ENCODE results near the gene SFMBT2.

Gene SFMBT2

DNA sequence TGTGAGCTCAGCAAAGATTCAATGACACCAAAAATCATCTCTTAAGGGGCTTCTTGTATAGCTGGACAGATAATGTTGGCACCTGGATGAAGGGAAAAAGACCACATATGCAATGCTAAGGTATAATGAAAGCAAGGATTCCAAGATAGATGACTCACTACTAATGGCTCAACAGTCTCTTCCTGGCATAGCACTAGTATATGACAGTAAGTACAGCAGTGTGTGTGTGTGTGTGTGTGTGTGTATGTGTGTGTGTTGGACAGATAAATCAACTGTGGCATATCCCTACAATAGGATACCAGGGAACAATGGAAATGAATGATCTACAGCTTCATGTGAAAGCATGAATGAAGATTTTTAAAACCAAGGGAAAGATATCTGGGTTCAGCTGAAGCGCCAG lies 257.1 kb downstream of the SFMBT2 start:
- H3K9ac ChIP-seq (ENCODE audit: insufficient read length), result no peak overlapping the region
- no peaks in the 10 kb centered on the region for H3K9me3 ChIP-seq (ENCODE audit: low read depth, low read length)
- H3K36me3 ChIP-seq (ENCODE audit: insufficient read depth, low read length), result no peaks in the 10 kb centered on the region
- TF ChIP-seq POLR2AphosphoS5 (IDR thresholded peaks at IDR 0.05; ENCODE audit: borderline replicate concordance, low read depth, low read length), result no peak
- TF ChIP-seq EZH2 (IDR thresholded peaks at IDR 0.05), result no peak
- no peak for TF ChIP-seq FOXP2 (optimal IDR thresholded peaks at IDR 0.05; ENCODE audit: control extremely low read depth, extremely low read length, insufficient read depth)
- no peak for DNase-seq (ENCODE audit: low read depth, low spot score)
- H3K4me3 ChIP-seq, result no peak overlapping the region
- H3K27ac ChIP-seq, result no peak overlapping the region

DNA sequence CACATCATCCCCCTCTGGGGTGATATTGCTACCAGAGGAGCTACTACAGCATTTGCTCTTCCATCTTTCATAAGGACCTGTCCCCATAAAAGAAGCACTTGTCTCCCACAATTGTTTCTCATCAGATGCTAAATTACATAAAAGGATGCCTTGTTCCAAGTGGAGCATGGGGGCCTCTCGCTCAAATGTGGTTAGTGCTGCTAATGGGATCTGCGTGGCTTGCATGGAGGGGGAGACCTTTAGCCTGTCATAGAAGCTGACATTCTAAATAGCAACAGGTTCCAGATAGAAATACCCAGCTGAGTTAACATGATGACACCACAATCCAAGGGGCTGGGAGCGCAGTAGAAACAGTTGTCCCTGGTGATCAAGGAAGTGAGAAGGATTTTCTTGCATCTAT lies 257.9 kb downstream of the SFMBT2 start:
- TF ChIP-seq FOXP2 (optimal IDR thresholded peaks at IDR 0.05; ENCODE audit: control extremely low read depth, extremely low read length, insufficient read depth), result no peak
- no peak for TF ChIP-seq EZH2 (IDR thresholded peaks at IDR 0.05)
- TF ChIP-seq POLR2AphosphoS5 (IDR thresholded peaks at IDR 0.05; ENCODE audit: borderline replicate concordance, low read depth, low read length), result no peak
- H3K4me3 ChIP-seq, result no peak overlapping the region
- H3K9ac ChIP-seq (ENCODE audit: insufficient read length), result no peak overlapping the region
- H3K27ac ChIP-seq, result no peak overlapping the region
- no peak for DNase-seq (ENCODE audit: low read depth, low spot score)
- no peaks in the 10 kb centered on the region for H3K9me3 ChIP-seq (ENCODE audit: low read depth, low read length)
- H3K36me3 ChIP-seq (ENCODE audit: insufficient read depth, low read length), result no peaks in the 10 kb centered on the region

DNA sequence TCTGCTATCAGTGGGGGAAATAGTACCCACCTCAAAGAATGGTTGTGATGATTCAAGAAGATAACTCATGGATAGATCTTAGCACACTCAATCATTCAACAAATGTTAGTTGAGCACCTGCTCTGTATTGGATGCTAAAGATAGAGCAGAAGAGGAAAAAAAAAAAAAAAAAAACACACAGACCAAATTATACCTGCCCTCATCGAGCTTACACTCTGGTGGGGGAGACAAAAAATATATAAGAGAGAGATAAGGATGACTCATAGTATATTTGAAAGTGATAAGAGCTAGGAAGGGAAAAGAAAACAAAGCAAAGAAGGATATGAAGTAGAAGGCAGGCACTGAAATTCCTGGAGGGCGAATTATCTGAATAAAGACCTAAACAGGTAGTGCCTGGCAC lies 258.5 kb downstream of the SFMBT2 start:
- Histone ChIP-seq H3K9ac (ENCODE audit: insufficient read length) (no peak overlapping the region), H3K4me3 (no peak overlapping the region), H3K27ac (no peak overlapping the region), H3K36me3 (ENCODE audit: insufficient read depth, low read length) (no peaks in the 10 kb centered on the region), H3K9me3 (ENCODE audit: low read depth, low read length) (no peaks in the 10 kb centered on the region)
- DNase-seq (ENCODE audit: low read depth, low spot score), result no peak
- TF ChIP-seq POLR2AphosphoS5 (IDR thresholded peaks at IDR 0.05; ENCODE audit: borderline replicate concordance, low read depth, low read length) (no peak), FOXP2 (optimal IDR thresholded peaks at IDR 0.05; ENCODE audit: control extremely low read depth, extremely low read length, insufficient read depth) (no peak), EZH2 (IDR thresholded peaks at IDR 0.05) (no peak)

- TF ChIP-seq FOXP2 (optimal IDR thresholded peaks at IDR 0.05; ENCODE audit: control extremely low read depth, extremely low read length, insufficient read depth) (no peak), POLR2AphosphoS5 (IDR thresholded peaks at IDR 0.05; ENCODE audit: borderline replicate concordance, low read depth, low read length) (no peak), EZH2 (IDR thresholded peaks at IDR 0.05) (no peak)
- H3K9me3 ChIP-seq (ENCODE audit: low read depth, low read length), result no peaks in the 10 kb centered on the region
- no peak overlapping the region for H3K9ac ChIP-seq (ENCODE audit: insufficient read length)
- no peak overlapping the region for H3K27ac ChIP-seq
- no peak for DNase-seq (ENCODE audit: low read depth, low spot score)
- H3K4me3 ChIP-seq, result no peak overlapping the region
- no peaks in the 10 kb centered on the region for H3K36me3 ChIP-seq (ENCODE audit: insufficient read depth, low read length)
Observed at GRCh38 chr10:7151538-7151937, 259.3 kb downstream of the SFMBT2 start.

DNA sequence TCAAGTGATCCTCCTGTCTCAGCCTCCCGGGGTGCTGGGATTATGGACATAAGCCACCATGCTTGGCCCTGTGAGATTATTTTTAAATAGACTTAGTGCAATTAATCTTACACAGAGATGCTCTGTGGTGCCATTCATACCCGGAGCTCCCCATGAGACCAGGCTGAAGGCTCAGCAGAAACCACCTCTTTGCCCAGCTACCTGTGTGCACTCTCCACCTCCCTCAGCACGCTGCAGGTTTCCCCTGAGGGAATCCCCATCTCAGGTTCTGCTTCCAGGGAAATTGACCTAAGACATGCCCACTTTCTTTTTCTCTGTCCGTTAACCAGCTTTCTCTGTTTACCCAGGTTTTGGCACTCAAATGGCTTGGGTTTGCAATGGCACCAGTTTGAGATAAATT lies 260.5 kb downstream of the SFMBT2 start:
- H3K4me3 ChIP-seq, result no peak overlapping the region
- H3K9me3 ChIP-seq (ENCODE audit: low read depth, low read length), result no peaks in the 10 kb centered on the region
- no peak for DNase-seq (ENCODE audit: low read depth, low spot score)
- no peak for TF ChIP-seq EZH2 (IDR thresholded peaks at IDR 0.05)
- H3K27ac ChIP-seq, result no peak overlapping the region
- no peak overlapping the region for H3K9ac ChIP-seq (ENCODE audit: insufficient read length)
- H3K36me3 ChIP-seq (ENCODE audit: insufficient read depth, low read length), result no peaks in the 10 kb centered on the region

DNA sequence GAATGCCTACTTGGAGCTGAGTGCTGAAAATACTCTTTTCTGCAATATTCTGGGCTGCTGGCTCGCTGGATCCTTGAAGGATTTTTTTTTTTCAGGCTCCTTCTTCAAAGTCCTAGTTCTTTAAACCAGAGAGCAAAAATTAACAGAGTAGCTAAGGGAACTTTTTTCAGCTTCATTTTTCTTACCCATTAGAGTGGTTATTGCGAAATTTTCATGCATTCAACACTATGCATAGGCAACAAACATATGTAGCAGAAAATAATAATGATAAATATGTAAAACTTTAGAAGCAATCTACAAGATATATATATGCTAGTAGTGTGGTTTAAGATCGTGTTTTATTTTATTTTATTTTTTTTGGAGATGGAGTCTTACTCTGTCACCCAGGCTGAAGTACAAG lies 264.6 kb downstream of the SFMBT2 start:
- Histone ChIP-seq H3K36me3 (ENCODE audit: insufficient read depth, low read length) (no peaks in the 10 kb centered on the region), H3K9ac (ENCODE audit: insufficient read length) (no peak overlapping the region), H3K27ac (no peak overlapping the region), H3K9me3 (ENCODE audit: low read depth, low read length) (no peaks in the 10 kb centered on the region), H3K4me3 (no peak overlapping the region)
- no peak for TF ChIP-seq POLR2AphosphoS5 (IDR thresholded peaks at IDR 0.05; ENCODE audit: borderline replicate concordance, low read depth, low read length)
- no peak for DNase-seq (ENCODE audit: low read depth, low spot score)

- Histone ChIP-seq H3K9ac (ENCODE audit: insufficient read length) (no peak overlapping the region), H3K4me3 (no peak overlapping the region), H3K9me3 (ENCODE audit: low read depth, low read length) (no peaks in the 10 kb centered on the region), H3K36me3 (ENCODE audit: insufficient read depth, low read length) (no peaks in the 10 kb centered on the region), H3K27ac (no peak overlapping the region)
- no peak for DNase-seq (ENCODE audit: low read depth, low spot score)
- TF ChIP-seq FOXP2 (optimal IDR thresholded peaks at IDR 0.05; ENCODE audit: control extremely low read depth, extremely low read length, insufficient read depth), result no peak
- no peak for TF ChIP-seq POLR2AphosphoS5 (IDR thresholded peaks at IDR 0.05; ENCODE audit: borderline replicate concordance, low read depth, low read length)
- TF ChIP-seq EZH2 (IDR thresholded peaks at IDR 0.05), result no peak
Observed at GRCh38 chr10:7136016-7136415, 274.8 kb downstream of the SFMBT2 start.

DNA sequence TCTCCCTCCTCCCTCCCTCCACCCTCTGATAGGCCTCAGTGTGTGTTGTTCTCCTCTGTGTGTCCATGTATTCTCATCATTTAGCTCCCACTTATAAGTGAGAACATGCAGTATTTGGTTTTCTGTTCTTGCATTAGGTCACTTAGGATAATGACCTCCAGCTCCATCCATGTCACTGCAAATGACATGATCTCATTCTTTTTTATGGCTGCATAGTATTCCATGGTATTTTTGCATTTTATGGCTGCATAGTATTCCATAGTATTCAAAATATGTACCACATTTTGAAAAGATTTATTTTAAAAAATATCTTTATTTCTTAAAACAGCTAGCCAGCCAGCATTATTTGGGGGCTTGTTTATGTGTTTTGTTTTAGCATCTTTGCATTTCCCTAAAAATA lies 275.6 kb downstream of the SFMBT2 start:
- TF ChIP-seq EZH2 (IDR thresholded peaks at IDR 0.05) (no peak), FOXP2 (optimal IDR thresholded peaks at IDR 0.05; ENCODE audit: control extremely low read depth, extremely low read length, insufficient read depth) (no peak), POLR2AphosphoS5 (IDR thresholded peaks at IDR 0.05; ENCODE audit: borderline replicate concordance, low read depth, low read length) (no peak)
- Histone ChIP-seq H3K27ac (no peak overlapping the region), H3K36me3 (ENCODE audit: insufficient read depth, low read length) (no peaks in the 10 kb centered on the region), H3K9me3 (ENCODE audit: low read depth, low read length) (no peaks in the 10 kb centered on the region), H3K9ac (ENCODE audit: insufficient read length) (no peak overlapping the region), H3K4me3 (no peak overlapping the region)
- DNase-seq (ENCODE audit: low read depth, low spot score), result no peak

GRCh38 chr10:7134448-7134847 lies 276.4 kb downstream of the SFMBT2 start:
- DNase-seq (ENCODE audit: low read depth, low spot score), result no peak
- no peak for TF ChIP-seq POLR2AphosphoS5 (IDR thresholded peaks at IDR 0.05; ENCODE audit: borderline replicate concordance, low read depth, low read length)
- no peak for TF ChIP-seq FOXP2 (optimal IDR thresholded peaks at IDR 0.05; ENCODE audit: control extremely low read depth, extremely low read length, insufficient read depth)
- TF ChIP-seq EZH2 (IDR thresholded peaks at IDR 0.05), result no peak
- no peaks in the 10 kb centered on the region for H3K36me3 ChIP-seq (ENCODE audit: insufficient read depth, low read length)
- H3K9ac ChIP-seq (ENCODE audit: insufficient read length), result no peak overlapping the region
- no peak overlapping the region for H3K27ac ChIP-seq
- no peaks in the 10 kb centered on the region for H3K9me3 ChIP-seq (ENCODE audit: low read depth, low read length)
- H3K4me3 ChIP-seq, result no peak overlapping the region

Data from SK-N-MC (cell line).